ENCODE results near the gene PIP5K1C. TPM values are rescaled to one million over a fixed set of nuclear protein-coding genes. Genes with fewer than 3 reads are reported as not detected.
"Not testable (repeated sequence)": the region's sequence is repeated elsewhere in the genome, so short reads cannot be mapped to it uniquely, and the experiment has no call there.

Gene PIP5K1C
- total RNA-seq, 2 donors from 2014 or later: 16.6 to 30.7 TPM

GRCh38 chr19:3667766-3668165, 32.5 kb downstream of the PIP5K1C start:
- no peak for TF ChIP-seq CTCF (IDR thresholded peaks at IDR 0.05)
- TF ChIP-seq POLR2A (IDR thresholded peaks at IDR 0.05): no peak
- H3K36me3 ChIP-seq (replicated peaks in 1 of 2; ENCODE audit: insufficient read depth in 1 of 2, low read depth in 2 of 2): peaks cover 0 to 2% of the 10 kb centered on the region in 2 donors
- 88% methylated on average over 14 of the region's 17 CpGs; no CpG with 5 or more reads in 1 of the 2 donors for WGBS, 2 donors
- H3K4me3 ChIP-seq: no peak overlapping the region
- no peak for ATAC-seq
- peaks cover 12% of the 10 kb centered on the region for H3K4me1 ChIP-seq
- intact Hi-C loops (cut with DNase I): loop anchor here (5.0 kb wide), 2 partner anchors 40 to 155 kb away; partner anchors contain the start of gene TJP3
- H3K9me3 ChIP-seq: no peaks in the 10 kb centered on the region
- H3K27ac ChIP-seq: no peak overlapping the region
- H3K27me3 ChIP-seq: no peaks in the 10 kb centered on the region
- DNase-seq: no peak

DNA sequence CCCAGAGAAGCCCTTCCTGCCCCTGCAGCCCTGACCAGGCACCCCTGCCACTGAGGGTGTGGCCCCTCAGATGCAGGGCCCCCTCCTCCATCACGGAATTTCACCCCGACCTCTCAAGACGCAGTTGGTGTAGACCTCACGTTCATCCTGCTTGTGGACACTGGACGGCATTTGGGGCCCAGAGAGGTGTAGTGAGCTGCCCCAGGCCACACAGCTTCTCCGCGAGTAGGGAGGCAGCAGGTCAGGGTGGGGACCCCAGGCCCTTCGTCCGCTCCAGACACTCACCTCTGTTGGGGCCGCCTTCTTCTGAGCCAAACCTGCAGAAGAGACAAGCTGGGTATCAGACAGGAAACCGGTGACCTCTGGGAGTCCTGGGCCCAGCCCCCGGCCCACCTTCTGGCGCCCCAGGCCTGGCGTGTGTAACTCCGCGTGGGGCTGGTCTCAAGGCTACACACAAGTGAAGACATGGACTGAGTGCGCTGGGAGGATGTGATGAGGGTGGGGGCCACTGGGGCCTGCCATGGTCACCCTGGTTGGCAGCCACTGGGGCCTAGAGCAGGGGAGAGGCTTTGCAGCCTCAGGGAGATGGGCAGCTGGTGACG, 33.1 kb downstream of the PIP5K1C start:
- no peak overlapping the region for H3K27ac ChIP-seq
- 86 to 100% methylated on average over 5 to 16 of the region's 18 CpGs for WGBS, 2 donors
- TF ChIP-seq CTCF (IDR thresholded peaks at IDR 0.05) (no peak), POLR2A (IDR thresholded peaks at IDR 0.05) (no peak)

DNA sequence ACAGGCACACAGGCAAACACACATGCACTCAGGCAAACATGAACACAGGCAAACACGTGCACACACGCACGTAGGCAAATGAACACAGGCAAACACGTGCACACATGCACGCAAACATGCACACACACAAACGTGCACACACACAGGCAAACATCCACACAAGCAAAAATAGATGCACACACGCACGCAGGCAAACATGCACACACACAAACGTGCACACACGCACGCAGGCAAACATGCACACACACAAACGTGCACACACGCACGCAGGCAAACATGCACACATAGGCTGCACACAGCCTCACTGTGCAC, 33.8 kb downstream of the PIP5K1C start:
- DNase-seq; H3K4me3 ChIP-seq; H3K36me3 ChIP-seq (replicated peaks in 1 of 2; ENCODE audit: insufficient read depth in 1 of 2, low read depth in 2 of 2); H3K27ac ChIP-seq; H3K9me3 ChIP-seq; H3K27me3 ChIP-seq; ATAC-seq: not testable (repeated sequence)
- intact Hi-C loops (cut with DNase I): loop anchor here (5.0 kb wide), 2 partner anchors 41 to 156 kb away; partner anchors contain the start of gene TJP3
- peaks cover 12% of the 10 kb centered on the region for H3K4me1 ChIP-seq
- 77 to 86% methylated on average over 9 to 14 of the region's 14 CpGs for WGBS, 2 donors

More for the DNA sequence above, 33.1 kb downstream of the PIP5K1C start:
- Histone ChIP-seq H3K9me3 (no peaks in the 10 kb centered on the region), H3K27me3 (no peaks in the 10 kb centered on the region), H3K36me3 (replicated peaks in 1 of 2; ENCODE audit: insufficient read depth in 1 of 2, low read depth in 2 of 2) (peaks cover 0 to 3% of the 10 kb centered on the region in 2 donors), H3K4me1 (peaks cover 12% of the 10 kb centered on the region), H3K4me3 (no peak overlapping the region)
- ATAC-seq (no peak), DNase-seq (no peak)
- intact Hi-C loops (cut with DNase I): loop anchor here (5.0 kb wide), 2 partner anchors 40 to 155 kb away; partner anchors contain the start of gene TJP3

DNA sequence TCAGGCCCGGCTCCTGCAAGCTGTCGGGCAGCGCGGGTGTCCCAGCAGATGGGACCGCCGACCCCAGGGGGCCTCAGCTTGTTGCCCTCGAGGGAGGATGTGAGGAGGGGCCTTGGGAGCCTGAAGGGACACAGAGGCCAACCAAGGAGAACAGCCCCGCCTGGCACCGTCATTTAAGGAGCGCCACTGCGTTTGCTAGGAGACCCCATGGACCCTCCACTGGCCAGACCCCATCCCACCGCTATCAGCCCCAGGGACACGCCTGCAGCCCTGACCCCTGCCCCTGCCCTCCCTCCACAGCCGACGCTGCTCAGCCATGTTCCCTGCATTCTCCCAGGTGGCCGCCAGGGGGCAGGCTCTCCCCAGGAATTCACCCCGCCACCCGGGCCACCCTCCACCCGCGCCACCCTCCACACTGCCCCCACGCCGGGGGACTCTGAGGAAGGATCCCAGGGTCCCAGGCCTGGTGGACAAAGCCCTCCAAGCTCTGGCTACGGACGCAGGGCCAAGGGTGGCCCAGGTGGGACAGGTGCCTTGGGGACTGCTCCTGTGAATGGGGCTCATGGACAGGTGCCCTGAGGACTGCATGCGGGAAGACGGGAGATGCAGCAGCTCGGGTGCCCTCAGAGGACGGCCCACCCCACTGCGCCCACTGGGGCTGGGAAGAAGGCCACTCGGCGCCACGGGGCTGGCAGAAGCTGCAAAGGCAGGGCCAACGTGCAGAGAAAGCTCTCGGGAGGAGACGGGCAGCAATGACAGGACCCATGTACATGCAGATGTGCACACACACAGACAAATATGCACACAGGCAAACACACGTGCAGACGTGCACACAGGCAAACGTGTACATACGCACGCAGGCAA, 34.4 kb downstream of the PIP5K1C start:
- WGBS, 2 donors: 28 to 64% methylated on average over 7 to 40 of the region's 40 CpGs
- Histone ChIP-seq H3K27ac (no peak overlapping the region), H3K27me3 (no peaks in the 10 kb centered on the region), H3K4me1 (peaks cover 6% of the 10 kb centered on the region), H3K4me3 (no peak overlapping the region), H3K9me3 (no peaks in the 10 kb centered on the region), H3K36me3 (replicated peaks in 1 of 2; ENCODE audit: insufficient read depth in 1 of 2, low read depth in 2 of 2) (peaks cover 0 to 3% of the 10 kb centered on the region in 2 donors)
- intact Hi-C loops (cut with DNase I): loop anchor here (5.0 kb wide), 2 partner anchors 41 to 156 kb away; partner anchors contain the start of gene TJP3
- peak; percentile 82 to 96 (median 94) for TF ChIP-seq CTCF (IDR thresholded peaks at IDR 0.05)
- no peak for TF ChIP-seq POLR2A (IDR thresholded peaks at IDR 0.05)
- DNase-seq (peak; percentile 48 to 74 (median 66)), ATAC-seq (peak; percentile 73)

Data from body of pancreas (tissue), 4 donors.